GM19099 (cell line): Measurements from ENCODE around the gene MALT1.

Experiments used
- POLR2A ChIP-seq: IDR thresholded peaks from 3 replicates; pipeline ENCODE4 v1.6.1; 2011; ENCODE audit warnings: low read depth; ENCODE audit not compliant: insufficient read length; ENCODE audit errors: extremely low read depth

MALT1 gene

GRCh38 chr18:58699551-58699950, 28.3 kb downstream of the MALT1 start:
- TF ChIP-seq POLR2A = no peak

GRCh38 chr18:58700209-58700608, 28.9 kb downstream of the MALT1 start:
- TF ChIP-seq POLR2A = no peak

GRCh38 chr18:58712930-58713329, 41.7 kb downstream of the MALT1 start:
- no peak for TF ChIP-seq POLR2A

GRCh38 chr18:58714259-58714658, 43.0 kb downstream of the MALT1 start:
- no peak for TF ChIP-seq POLR2A

GRCh38 chr18:58714821-58715220, 43.6 kb downstream of the MALT1 start:
- no peak for TF ChIP-seq POLR2A

GRCh38 chr18:58715540-58715939, 44.3 kb downstream of the MALT1 start:
- no peak for TF ChIP-seq POLR2A

- TF ChIP-seq POLR2A = no peak
These were observed 44.9 kb downstream of the MALT1 start for GRCh38 chr18:58716060-58716756.

GRCh38 chr18:58721566-58722239, 50.4 kb downstream of the MALT1 start:
- no peak for TF ChIP-seq POLR2A

- TF ChIP-seq POLR2A = no peak
These were observed 52.7 kb downstream of the MALT1 start for GRCh38 chr18:58723810-58724602.

GRCh38 chr18:58726671-58727070, 55.4 kb downstream of the MALT1 start:
- no peak for TF ChIP-seq POLR2A

GRCh38 chr18:58727776-58728500, 56.7 kb downstream of the MALT1 start:
- TF ChIP-seq POLR2A = no peak

GRCh38 chr18:58728719-58729118, 57.5 kb downstream of the MALT1 start:
- no peak for TF ChIP-seq POLR2A

- no peak for TF ChIP-seq POLR2A
These were observed 59.4 kb downstream of the MALT1 start for GRCh38 chr18:58730618-58731017.

- TF ChIP-seq POLR2A = no peak
These were observed 61.2 kb downstream of the MALT1 start for GRCh38 chr18:58732471-58732870.

- TF ChIP-seq POLR2A = no peak
These were observed 62.6 kb downstream of the MALT1 start for GRCh38 chr18:58733866-58734265.

- TF ChIP-seq POLR2A = no peak
These were observed 67.1 kb downstream of the MALT1 start for GRCh38 chr18:58738322-58738721.

GRCh38 chr18:58745914-58746313, 74.6 kb downstream of the MALT1 start:
- no peak for TF ChIP-seq POLR2A
